IMR-90 (cell line): ENCODE data around the gene NKX2-1. TPM values are rescaled to one million over a fixed set of nuclear protein-coding genes. Genes with fewer than 3 reads are reported as not detected.

Experiments used
- ATAC-seq: fragments of 200-7000 bp; cut with Tn5 transposase; 2 replicates; pipeline ENCODE4 v1.9.1; 2020; ENCODE audit warnings: low read depth, mild to moderate bottlenecking, moderate library complexity
- BruUV-seq: library from RNA; stranded (reverse); fragments of 400-500 nt; replicated peaks from 2 replicates; lab custom pipeline; 2021; lab: Mats Ljungman, UMichigan
- CTCF ChIA-PET: fragments of 300-600 bp; formaldehyde crosslinking; extraction: SDS; loops from one replicate; lab custom pipeline; 2021; ENCODE audit warnings: antibody characterized with exemption; lab: Yijun Ruan, JAX
- POLR2A ChIA-PET: fragments of 300-600 bp; sonication (Branson Sonifier 250); formaldehyde crosslinking; loops from one replicate; lab custom pipeline; 2022; ENCODE audit warnings: antibody characterized with exemption; ENCODE audit not compliant: unreplicated experiment; lab: Charles Lee
- DNase-seq: peaks from one replicate; pipeline ENCODE4 v3.0.0; 2013
- H2AFZ ChIP-seq: replicated peaks from 2 replicates; pipeline ENCODE3; 2013; ENCODE audit warnings: low read length, mild to moderate bottlenecking; ENCODE audit not compliant: poor library complexity
- H2AK5ac ChIP-seq: 2 replicates; pipeline ENCODE4 v1.6.1; 2013; ENCODE audit warnings: low read depth, low read length, inconsistent platforms
- H2AK9ac ChIP-seq: replicated peaks from 2 replicates; pipeline ENCODE3; 2013; ENCODE audit warnings: mild to moderate bottlenecking, low read depth, low read length, moderate library complexity; ENCODE audit not compliant: poor library complexity
- H2BK120ac ChIP-seq: 2 replicates; pipeline ENCODE4 v1.6.1; 2013; ENCODE audit warnings: low read depth, low read length, inconsistent platforms
- H2BK15ac ChIP-seq: 3 replicates; pipeline ENCODE4 v1.6.1; 2013; ENCODE audit warnings: low read depth, low read length, inconsistent platforms
- H2BK20ac ChIP-seq: 2 replicates; pipeline ENCODE4 v1.6.1; 2013; ENCODE audit warnings: low read depth, mild to moderate bottlenecking, inconsistent platforms, low read length, moderate library complexity
- H2BK5ac ChIP-seq: 2 replicates; pipeline ENCODE4 v1.6.1; 2013; ENCODE audit warnings: mild to moderate bottlenecking, low read depth, low read length, inconsistent platforms; ENCODE audit not compliant: poor library complexity, severe bottlenecking
- H3K14ac ChIP-seq: replicated peaks from 2 replicates; pipeline ENCODE4 v1.6.1; 2013; ENCODE audit warnings: low read depth, low read length, inconsistent platforms
- H3K18ac ChIP-seq: 2 replicates; pipeline ENCODE4 v1.6.1; 2013; ENCODE audit warnings: low read depth, low read length, control low read depth
- H3K23ac ChIP-seq: 2 replicates; pipeline ENCODE4 v1.6.1; 2013; ENCODE audit warnings: low read depth, low read length, inconsistent platforms
- H3K27ac ChIP-seq: 2 replicates; pipeline ENCODE4 v1.5.1; 2013; ENCODE audit warnings: mild to moderate bottlenecking, control low read depth, low read length; ENCODE audit not compliant: insufficient read depth
- H3K27me3 ChIP-seq: 2 replicates; pipeline ENCODE4 v1.6.1; 2013; ENCODE audit warnings: low read length; ENCODE audit not compliant: control insufficient read depth, insufficient read depth
- H3K36me3 ChIP-seq: 2 replicates; pipeline ENCODE4 v1.6.1; 2013; ENCODE audit warnings: low read length, mixed read lengths; ENCODE audit not compliant: control insufficient read depth, insufficient read depth
- H3K4ac ChIP-seq: 2 replicates; pipeline ENCODE4 v1.6.1; 2013; ENCODE audit warnings: low read depth, low read length, inconsistent platforms
- H3K4me1 ChIP-seq: 2 replicates; pipeline ENCODE4 v1.6.1; 2013; ENCODE audit warnings: low read length, mixed read lengths; ENCODE audit not compliant: control insufficient read depth, insufficient read depth
- H3K4me2 ChIP-seq: 2 replicates; pipeline ENCODE4 v1.6.1; 2013; ENCODE audit warnings: low read depth, mild to moderate bottlenecking, control low read depth, low read length, moderate library complexity
- H3K4me3 ChIP-seq: 2 replicates; pipeline ENCODE4 v1.5.1; 2013; ENCODE audit warnings: low read depth, mild to moderate bottlenecking, control low read depth, low read length, moderate library complexity; ENCODE audit not compliant: insufficient read depth
- H3K56ac ChIP-seq: 2 replicates; pipeline ENCODE4 v1.6.1; 2013; ENCODE audit warnings: low read length, inconsistent platforms; ENCODE audit not compliant: insufficient read depth; ENCODE audit errors: extremely low read depth
- H3K79me1 ChIP-seq, 2 experiments: 2 replicates each; pipeline ENCODE4 v1.6.1; 2013; ENCODE audit warnings: low read length in 2 of 2, inconsistent platforms in 1 of 2, low read depth in 1 of 2
- H3K9ac ChIP-seq: 2 replicates; pipeline ENCODE4 v1.6.1; 2013; ENCODE audit warnings: low read depth, low read length, control low read depth
- H3K9me1 ChIP-seq: 2 replicates; pipeline ENCODE4 v1.6.1; 2013; ENCODE audit warnings: low read length, inconsistent platforms; ENCODE audit not compliant: insufficient read depth
- H3K9me3 ChIP-seq: 2 replicates; pipeline ENCODE4 v1.6.1; 2013; ENCODE audit warnings: low read length; ENCODE audit not compliant: control insufficient read depth, insufficient read depth
- H4K20me1 ChIP-seq: 2 replicates; pipeline ENCODE4 v1.6.1; 2013; ENCODE audit warnings: low read length, inconsistent platforms; ENCODE audit not compliant: insufficient read depth
- H4K5ac ChIP-seq: 2 replicates; pipeline ENCODE4 v1.6.1; 2013; ENCODE audit warnings: mild to moderate bottlenecking, low read depth, low read length, control low read depth
- H4K8ac ChIP-seq, 2 experiments: 2 replicates each; pipeline ENCODE4 v1.6.1; 2013; ENCODE audit warnings: low read depth in 2 of 2, low read length in 2 of 2, control low read depth in 1 of 2, inconsistent platforms in 1 of 2
- H4K91ac ChIP-seq: 2 replicates; pipeline ENCODE4 v1.6.1; 2013; ENCODE audit warnings: low read depth, low read length, inconsistent platforms; ENCODE audit not compliant: insufficient read depth
- BHLHE40 ChIP-seq: fragments of 150-350 bp; IDR thresholded peaks from 2 replicates; pipeline ENCODE4 v1.6.1; 2016; ENCODE audit warnings: mild to moderate bottlenecking, low read depth, low read length
- CEBPB ChIP-seq: IDR thresholded peaks from 2 replicates; pipeline ENCODE4 v1.6.1; 2012; ENCODE audit warnings: low read depth, low read length, improper control_type of control experiment
- CHD1 ChIP-seq: IDR thresholded peaks from 2 replicates; pipeline ENCODE4 v1.6.1; 2012; ENCODE audit warnings: low read depth, low read length, improper control_type of control experiment
- MAFK ChIP-seq: IDR thresholded peaks from 2 replicates; pipeline ENCODE4 v1.6.1; 2012; ENCODE audit warnings: low read depth, low read length, improper control_type of control experiment
- MAZ ChIP-seq: IDR thresholded peaks from 2 replicates; pipeline ENCODE4 v1.6.1; 2012; ENCODE audit warnings: low read depth, mild to moderate bottlenecking, low read length, improper control_type of control experiment, moderate library complexity, borderline replicate concordance
- MXI1 ChIP-seq: IDR thresholded peaks from 2 replicates; pipeline ENCODE4 v1.6.1; 2012; ENCODE audit warnings: low read depth, mild to moderate bottlenecking, low read length, moderate library complexity, borderline replicate concordance
- NFE2L2 ChIP-seq: fragments of 150-350 bp; IDR thresholded peaks from 2 replicates; pipeline ENCODE4 v1.6.1; 2016; ENCODE audit warnings: low read depth, mild to moderate bottlenecking, low read length
- POLR2A ChIP-seq: IDR thresholded peaks from 2 replicates; pipeline ENCODE4 v1.6.1; 2012; ENCODE audit warnings: mild to moderate bottlenecking, low read depth, low read length
- RAD21 ChIP-seq: IDR thresholded peaks from 2 replicates; pipeline ENCODE4 v1.6.1; 2012; ENCODE audit warnings: low read length, improper control_type of control experiment
- RCOR1 ChIP-seq: IDR thresholded peaks from 2 replicates; pipeline ENCODE4 v1.6.1; 2012; ENCODE audit warnings: mild to moderate bottlenecking, low read length, improper control_type of control experiment; ENCODE audit not compliant: insufficient replicate concordance
- SMC3 ChIP-seq: fragments of 150-350 bp; IDR thresholded peaks from 2 replicates; pipeline ENCODE4 v1.6.1; 2016; ENCODE audit warnings: low read depth, mild to moderate bottlenecking, antibody characterized with exemption, low read length, moderate library complexity
- WGBS, 2 experiments: methylation state at CpG; one replicate each; pipeline versions ENCODE4 v1.1.5 to v1.1.7; 2013; ENCODE audit warnings: missing lambda C conversion rate in 2 of 2; ENCODE audit not compliant: insufficient read length in 1 of 2; ENCODE audit errors: extremely low coverage in 2 of 2; 5-methylcytosine and 5-hydroxymethylcytosine counted together
- dilution Hi-C: fragments of 300-500 bp; cut with HindIII; formaldehyde crosslinking; loops from one replicate; pipeline ENCODE4 v1.14.3; 2018; ENCODE audit warnings: low sequenced_read_pairs; ENCODE audit not compliant: unreplicated experiment
- in situ Hi-C: fragments of 300-500 bp; cut with MboI; formaldehyde crosslinking; loops from 3 replicates; pipeline ENCODE4 v1.14.3; 2019; ENCODE audit warnings: low sequenced_read_pairs, inconsistent platforms, mixed read lengths
- intact Hi-C: fragments of 100-400 bp; cut with micrococcal nuclease; formaldehyde crosslinking; loops from 2 replicates; pipeline ENCODE4 v1.10.0; 2022
- polyA plus RNA-seq, 3 experiments: library from polyadenylated mRNA; depleted of rRNA; stranded (reverse); fragments of >200 nt; gene quantifications; 2 replicates each; pipeline ENCODE4 v1.2.3, GENCODE V29; 2012; ENCODE audit warnings: low replicate concordance in 1 of 3
- total RNA-seq: library from RNA; depleted of rRNA; stranded (reverse); fragments of >200 nt; gene quantifications from 2 replicates; pipeline ENCODE4 v1.2.3, GENCODE V29; 2012
- TF ChIP-seq, protein P1 (sequence below): fragments of 150-350 bp; IDR thresholded peaks from 2 replicates; pipeline ENCODE4 v1.6.1; 2017; ENCODE audit warnings: mild to moderate bottlenecking, antibody characterized with exemption, low read length, low read depth
- TF ChIP-seq, protein P2 (sequence below): fragments of 150-350 bp; IDR thresholded peaks from 2 replicates; pipeline ENCODE4 v1.6.1; 2016; ENCODE audit warnings: low read depth, mild to moderate bottlenecking, low read length, moderate library complexity, borderline replicate concordance

Gene NKX2-1
- total and polyA plus RNA-seq, 2 of the 4 experiments (the other 2 are of a cell fraction), result not detected

DNA sequence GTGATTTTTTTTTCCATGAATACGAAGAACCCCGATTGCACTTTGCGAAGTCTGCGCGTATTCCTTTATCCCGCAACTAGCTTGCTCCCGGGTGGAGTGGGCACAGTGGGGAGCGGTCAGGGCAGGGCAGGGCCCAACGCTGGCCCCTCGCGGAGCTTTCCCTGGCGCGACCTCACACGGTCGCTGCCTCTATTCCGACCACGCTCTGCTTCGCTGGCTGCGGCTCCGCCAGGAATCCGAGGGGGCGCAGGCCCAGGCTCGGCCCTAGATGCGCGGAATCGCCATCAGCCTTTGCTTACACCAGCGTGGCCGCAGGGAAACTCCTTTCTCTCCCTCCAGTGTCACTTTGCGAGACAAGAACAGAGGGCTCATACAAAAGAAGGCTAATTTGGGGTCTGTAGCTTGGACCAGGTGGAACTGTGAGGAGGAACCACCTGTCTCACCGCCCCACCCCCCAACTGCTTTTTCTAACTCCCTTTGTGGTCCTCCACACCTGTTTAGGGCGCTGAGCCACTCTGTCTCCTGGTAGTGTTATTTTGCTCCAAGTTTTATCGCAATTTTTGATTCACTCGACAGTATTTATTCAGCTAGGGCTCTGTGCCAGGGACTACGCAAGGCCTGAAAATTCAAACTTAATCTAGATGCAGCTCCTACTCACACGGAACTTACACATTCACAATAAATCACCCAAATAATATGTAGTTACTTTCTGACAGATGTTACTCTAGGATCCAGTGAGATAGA is 3.1 kb upstream of the NKX2-1 start:
- H2BK5ac ChIP-seq, result no peak overlapping the region
- CTCF ChIA-PET, result no interaction called here
- no peak overlapping the region for H2AK9ac ChIP-seq
- ATAC-seq (no peak), DNase-seq (no peak)
- BruUV-seq, result no TSS peak
- peaks cover 12% of the 10 kb centered on the region for H3K9me3 ChIP-seq
- no peak overlapping the region for H3K18ac ChIP-seq
- H3K9me1 ChIP-seq, result no peaks in the 10 kb centered on the region
- no peak overlapping the region for H3K56ac ChIP-seq
- no peak overlapping the region for H3K14ac ChIP-seq
- no peak overlapping the region for H2AFZ ChIP-seq
- H3K9ac ChIP-seq, result no peak overlapping the region
- in situ Hi-C loops, result no loop called here
- no peak overlapping the region for H2AK5ac ChIP-seq
- no peak overlapping the region for H2BK20ac ChIP-seq
- TF ChIP-seq CEBPB, result no peak
- no peak for TF ChIP-seq BHLHE40
- no peak for TF ChIP-seq SMC3
- no peak for TF ChIP-seq POLR2A
- no peak for TF ChIP-seq MXI1
- no peak for TF ChIP-seq RAD21
- no peak for TF ChIP-seq CHD1
- no peak for TF ChIP-seq NFE2L2
- TF ChIP-seq, protein P1, sequence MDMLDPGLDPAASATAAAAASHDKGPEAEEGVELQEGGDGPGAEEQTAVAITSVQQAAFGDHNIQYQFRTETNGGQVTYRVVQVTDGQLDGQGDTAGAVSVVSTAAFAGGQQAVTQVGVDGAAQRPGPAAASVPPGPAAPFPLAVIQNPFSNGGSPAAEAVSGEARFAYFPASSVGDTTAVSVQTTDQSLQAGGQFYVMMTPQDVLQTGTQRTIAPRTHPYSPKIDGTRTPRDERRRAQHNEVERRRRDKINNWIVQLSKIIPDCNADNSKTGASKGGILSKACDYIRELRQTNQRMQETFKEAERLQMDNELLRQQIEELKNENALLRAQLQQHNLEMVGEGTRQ, result no peak
- TF ChIP-seq, protein P2, sequence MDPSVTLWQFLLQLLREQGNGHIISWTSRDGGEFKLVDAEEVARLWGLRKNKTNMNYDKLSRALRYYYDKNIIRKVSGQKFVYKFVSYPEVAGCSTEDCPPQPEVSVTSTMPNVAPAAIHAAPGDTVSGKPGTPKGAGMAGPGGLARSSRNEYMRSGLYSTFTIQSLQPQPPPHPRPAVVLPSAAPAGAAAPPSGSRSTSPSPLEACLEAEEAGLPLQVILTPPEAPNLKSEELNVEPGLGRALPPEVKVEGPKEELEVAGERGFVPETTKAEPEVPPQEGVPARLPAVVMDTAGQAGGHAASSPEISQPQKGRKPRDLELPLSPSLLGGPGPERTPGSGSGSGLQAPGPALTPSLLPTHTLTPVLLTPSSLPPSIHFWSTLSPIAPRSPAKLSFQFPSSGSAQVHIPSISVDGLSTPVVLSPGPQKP, result no peak
- TF ChIP-seq RCOR1, result no peak
- TF ChIP-seq MAZ, result no peak
- TF ChIP-seq MAFK, result no peak
- H3K4me1 ChIP-seq, result peaks cover 2% of the 10 kb centered on the region; the same call in 1 of the 2 replicates
- no peaks in the 10 kb centered on the region for H3K36me3 ChIP-seq
- dilution Hi-C loops, result no loop called here
- H3K27ac ChIP-seq, result no peak overlapping the region
- intact Hi-C loops, result no loop called here
- H2BK15ac ChIP-seq, result no peak overlapping the region
- H3K4me2 ChIP-seq, result no peak overlapping the region
- H3K79me1 ChIP-seq, result no peaks in the 10 kb centered on the region
- H4K20me1 ChIP-seq, result no peaks in the 10 kb centered on the region
- no peak overlapping the region for H4K5ac ChIP-seq
- H4K8ac ChIP-seq, result no peak overlapping the region
- no peak overlapping the region for H3K4ac ChIP-seq
- peaks cover 89% of the 10 kb centered on the region for H3K27me3 ChIP-seq
- no peak overlapping the region for H4K91ac ChIP-seq
- POLR2A ChIA-PET, result no interaction called here
- H3K4me3 ChIP-seq, result no peak overlapping the region
- 6% methylated on average over 23 of the region's 35 CpGs; no CpG with 5 or more reads in 1 of the 2 experiments for WGBS, 2 experiments
- H2BK120ac ChIP-seq, result no peak overlapping the region
- no peak overlapping the region for H3K23ac ChIP-seq
